HepG2 (cell line): ENCODE measurements around the gene B3GNT8. TPM values are rescaled to one million over a fixed set of nuclear protein-coding genes. Genes with fewer than 3 reads are reported as not detected.

Experiments
- ATAC-seq: fragments of 200-7000 bp; cut with Tn5 transposase; 3 replicates; pipeline ENCODE4 v1.9.1; 2020; ENCODE audit warnings: mild to moderate bottlenecking, moderate library complexity
- BruUV-seq: library from RNA; stranded (reverse); fragments of 400-500 nt; replicated peaks from 2 replicates; lab custom pipeline; 2021; lab: Mats Ljungman, UMichigan
- CTCF ChIA-PET: fragments of 300-600 bp; formaldehyde crosslinking; extraction: SDS; loops from one replicate; lab custom pipeline; 2021; ENCODE audit warnings: low total read pairs, inconsistent platforms, low intra/inter-chr PET ratio; lab: Yijun Ruan, JAX
- POLR2A ChIA-PET: fragments of 350-600 bp; sonication (Branson Sonifier 250); formaldehyde crosslinking; loops from one replicate; lab custom pipeline; 2020; ENCODE audit warnings: antibody characterized with exemption, inconsistent platforms; lab: Yijun Ruan, JAX
- DNase-seq: peaks from one replicate; pipeline ENCODE4 v3.0.0-alpha.2; 2015; ENCODE audit warnings: low spot score
- FAIRE-seq: peaks from 3 replicates; lab custom pipeline; 2011; peaks lifted over from hg19 to GRCh38; lab: Jason Lieb, UNC
- H2AFZ ChIP-seq: one replicate; pipeline ENCODE4 v1.6.1; 2011; ENCODE audit warnings: low read length, inconsistent platforms
- H3K27ac ChIP-seq: fragments of 300-600 bp; 3 replicates; pipeline ENCODE4 v1.8.0; 2011; ENCODE audit warnings: mixed run types, mild to moderate bottlenecking, mixed read lengths, low read length, inconsistent platforms; ENCODE audit not compliant: insufficient read depth; ENCODE audit errors: extremely low read length
- H3K27me3 ChIP-seq, 2 experiments: fragments of 200-600 bp in 1 of 2; 2 replicates in 1 of 2; 3 replicates in 1 of 2; pipeline versions ENCODE4 v1.6.0 to v1.8.0; 2011; ENCODE audit warnings: low read length in 2 of 2, mild to moderate bottlenecking in 2 of 2, moderate library complexity in 2 of 2, inconsistent platforms in 1 of 2; ENCODE audit not compliant: insufficient read depth in 2 of 2, control insufficient read depth in 1 of 2
- H3K36me3 ChIP-seq, 2 experiments: fragments of 200-600 bp in 1 of 2; replicated peaks in 1 of 2; 2 replicates in 1 of 2; 3 replicates in 1 of 2; pipeline versions ENCODE4 v1.5.1 to v1.8.0; 2011; ENCODE audit warnings: low read length in 2 of 2, inconsistent platforms in 1 of 2; ENCODE audit not compliant: insufficient read depth in 2 of 2, control insufficient read depth in 1 of 2
- H3K4me1 ChIP-seq: 2 replicates; pipeline ENCODE4 v1.5.1; 2012; ENCODE audit warnings: low read length, inconsistent platforms; ENCODE audit not compliant: insufficient read depth
- H3K4me2 ChIP-seq: 2 replicates; pipeline ENCODE4 v1.6.0; 2011; ENCODE audit warnings: low read depth, low read length, inconsistent platforms
- H3K4me3 ChIP-seq, 3 experiments: fragments of 200-600 bp in 1 of 3; sonication (generic), shearing (Covaris generic) in 1 of 3; replicated peaks in 1 of 3; 2 replicates each; pipeline ENCODE4 v1.5.1; 2011 to 2016; ENCODE audit warnings: low read length in 3 of 3, inconsistent platforms in 2 of 3, low read depth in 2 of 3, mild to moderate bottlenecking in 2 of 3, control low read depth in 1 of 3, mixed read lengths in 1 of 3; ENCODE audit not compliant: insufficient read depth in 1 of 3
- H3K79me2 ChIP-seq: one replicate; pipeline ENCODE4 v1.6.1; 2011; ENCODE audit warnings: low read length, inconsistent platforms; ENCODE audit not compliant: insufficient read depth
- H3K9ac ChIP-seq: 2 replicates; pipeline ENCODE4 v1.6.0; 2011; ENCODE audit warnings: mild to moderate bottlenecking, low read depth, low read length, inconsistent platforms; ENCODE audit not compliant: insufficient read depth
- H3K9me3 ChIP-seq: 2 replicates; pipeline ENCODE4 v1.5.1; 2012; ENCODE audit warnings: mild to moderate bottlenecking, low read length
- H4K20me1 ChIP-seq: 2 replicates; pipeline ENCODE4 v1.6.0; 2011; ENCODE audit warnings: inconsistent platforms, mild to moderate bottlenecking, low read length, moderate library complexity; ENCODE audit not compliant: insufficient read depth
- DBP ChIP-seq: sonication (generic); formaldehyde crosslinking; IDR thresholded peaks from 2 replicates; pipeline ENCODE4 v1.4.0; 2020; ENCODE audit warnings: missing genetic modification reagents; ENCODE audit errors: not compliant biosample characterization
- DRAP1 ChIP-seq: IDR thresholded peaks from 2 replicates; pipeline ENCODE4 v1.6.1; 2016; ENCODE audit warnings: missing genetic modification reagents, missing compliant biosample characterization
- EP300 ChIP-seq, 3 experiments: sonication (generic) in 1 of 3; formaldehyde crosslinking in 1 of 3; IDR thresholded peaks; 2 replicates each; pipeline versions ENCODE4 v1.5.1 to v1.6.1; 2011 to 2020; ENCODE audit warnings: low read depth in 2 of 3, low read length in 2 of 3, borderline replicate concordance in 1 of 3, improper control_type of control experiment in 1 of 3, mild to moderate bottlenecking in 1 of 3, missing genetic modification reagents in 1 of 3, moderate library complexity in 1 of 3
- PCBP1 ChIP-seq: fragments of 200-400 bp; formaldehyde crosslinking; IDR thresholded peaks from 2 replicates; pipeline ENCODE4 v1.6.1; 2017; ENCODE audit warnings: mild to moderate bottlenecking, low read depth, low read length, borderline replicate concordance
- SNRNP70 ChIP-seq: fragments of 200-400 bp; formaldehyde crosslinking; IDR thresholded peaks from 2 replicates; pipeline ENCODE4 v1.6.1; 2017; ENCODE audit warnings: mild to moderate bottlenecking, low read depth, low read length, moderate library complexity
- U2AF1 ChIP-seq: fragments of 200-400 bp; formaldehyde crosslinking; optimal IDR thresholded peaks from 2 replicates; pipeline ENCODE3; 2017; ENCODE audit warnings: mild to moderate bottlenecking, low read depth, low read length
- ZBTB40 ChIP-seq, 2 experiments: fragments of 450-650 bp in 1 of 2; sonication (generic) in 1 of 2; formaldehyde crosslinking in 1 of 2; IDR thresholded peaks; 2 replicates each; pipeline versions ENCODE4 v1.6.1 to v1.8.0; 2016 to 2022; ENCODE audit warnings: antibody characterized with exemption in 1 of 2, mild to moderate bottlenecking in 1 of 2, missing genetic modification reagents in 1 of 2
- ZNF224 ChIP-seq: sonication (generic); formaldehyde crosslinking; IDR thresholded peaks from 2 replicates; pipeline ENCODE4 v1.5.0; 2020; ENCODE audit warnings: mild to moderate bottlenecking, missing genetic modification reagents
- ZNF577 ChIP-seq: sonication (generic); formaldehyde crosslinking; IDR thresholded peaks from 2 replicates; pipeline ENCODE4 v1.4.0; 2020; ENCODE audit warnings: mild to moderate bottlenecking, low read depth, missing genetic modification reagents, borderline replicate concordance
- ZNF788 ChIP-seq: sonication (generic); formaldehyde crosslinking; IDR thresholded peaks from 2 replicates; pipeline ENCODE4 v1.5.0; 2020; ENCODE audit warnings: mild to moderate bottlenecking, missing genetic modification reagents, borderline replicate concordance
- WGBS: methylation state at CpG from one replicate; pipeline ENCODE4 v1.1.6; 2017; ENCODE audit warnings: low lambda C conversion rate; 5-methylcytosine and 5-hydroxymethylcytosine counted together
- in situ Hi-C: cut with HindIII; loops from 2 replicates; pipeline ENCODE4 v1.10.0; 2017; ENCODE audit warnings: low pct_unique_long_range_greater_than_20kb; ENCODE audit not compliant: extremely low pct_ligation_motif_present
- intact Hi-C: fragments of 100-400 bp; cut with micrococcal nuclease; formaldehyde crosslinking; loops from one replicate; pipeline ENCODE4 v1.10.0; 2022; ENCODE audit not compliant: unreplicated experiment
- polyA plus RNA-seq, 8 experiments: library from polyadenylated mRNA; depleted of rRNA in 3 of 8; stranded (reverse) in 7 of 8; unstranded in 1 of 8; fragments of >200 nt; fragmentation: Illumina TruSeq in 4 of 8; extraction: Trizol in 4 of 8; gene quantifications; 2 replicates each; pipeline versions ENCODE4 v1.2.1 to v1.2.3, GENCODE V29; 2011 to 2016; ENCODE audit warnings: low read depth in 4 of 8, missing spikeins in 1 of 8, mixed read lengths in 1 of 8; ENCODE audit not compliant: insufficient read depth in 1 of 8
- total RNA-seq, 5 experiments: library from RNA; depleted of rRNA; stranded (reverse); fragments of >200 nt; fragmentation: Illumina TruSeq; extraction: Trizol; gene quantifications; 2 replicates each; pipeline ENCODE4 v1.2.3, GENCODE V29; 2016; ENCODE audit warnings: low read depth in 1 of 5

B3GNT8 gene
- total and polyA plus RNA-seq, 2 of the 13 experiments (the other 11 are each of a cell fraction or from before 2014, with no cell fraction given): 0.26 to 1.9 TPM

GRCh38 chr19:41410336-41411054 lies 16.7 kb downstream of the B3GNT8 start:
- Histone ChIP-seq H3K9me3 (no peaks in the 10 kb centered on the region), H2AFZ (no peak overlapping the region), H3K27me3 (no peaks in the 10 kb centered on the region), H3K79me2 (no peaks in the 10 kb centered on the region), H3K4me3 (no peak overlapping the region), H4K20me1 (no peaks in the 10 kb centered on the region), H3K36me3 (peaks cover 5 to 15% of the 10 kb centered on the region in 2 experiments; a peak in 4 of 5 replicates), H3K27ac (peak overlapping the region; percentile 74), H3K4me1 (peaks cover 30% of the 10 kb centered on the region), H3K9ac (peak overlapping the region; percentile 59; the same call in 1 of the 2 replicates), H3K4me2 (peak overlapping the region; percentile 63)
- BruUV-seq: no TSS peak
- ChIA-PET POLR2A (interaction anchor here (1.3 to 2.8 kb wide), 7 partner anchors 14 to 47 kb away, joined by 3 to 15 read pairs (median 8); partner anchors contain the start of genes B3GNT8, B9D2 and DMAC2), CTCF (no interaction called here)
- ATAC-seq (no peak), FAIRE-seq (no peak), DNase-seq (no peak)
- WGBS: 98% methylated on average over 23 of the region's 23 CpGs
- intact Hi-C loops (no loop called here), in situ Hi-C loops (no loop called here)
- TF ChIP-seq ZNF224 (CRISPR knock-in tag): no peak
- no peak for TF ChIP-seq DRAP1 (CRISPR knock-in tag)
- TF ChIP-seq DBP (CRISPR knock-in tag): no peak
- TF ChIP-seq EP300 (IDR thresholded peaks at IDR 0.05; ENCODE audit: low read depth in 2 of 2, low read length in 2 of 2): no peak
- TF ChIP-seq EP300 (CRISPR knock-in tag; IDR thresholded peaks at IDR 0.05; ENCODE audit: borderline replicate concordance): no peak
- no peak for TF ChIP-seq ZBTB40 (IDR thresholded peaks at IDR 0.05)
- TF ChIP-seq ZBTB40 (CRISPR knock-in tag; IDR thresholded peaks at IDR 0.05): no peak
- TF ChIP-seq ZNF577 (CRISPR knock-in tag): no peak
- no peak for TF ChIP-seq SNRNP70
- no peak for TF ChIP-seq ZNF788 (CRISPR knock-in tag)
- TF ChIP-seq PCBP1: no peak
- TF ChIP-seq U2AF1: no peak
